ENCODE results near the gene PP2D1.

The PP2D1 gene

DNA sequence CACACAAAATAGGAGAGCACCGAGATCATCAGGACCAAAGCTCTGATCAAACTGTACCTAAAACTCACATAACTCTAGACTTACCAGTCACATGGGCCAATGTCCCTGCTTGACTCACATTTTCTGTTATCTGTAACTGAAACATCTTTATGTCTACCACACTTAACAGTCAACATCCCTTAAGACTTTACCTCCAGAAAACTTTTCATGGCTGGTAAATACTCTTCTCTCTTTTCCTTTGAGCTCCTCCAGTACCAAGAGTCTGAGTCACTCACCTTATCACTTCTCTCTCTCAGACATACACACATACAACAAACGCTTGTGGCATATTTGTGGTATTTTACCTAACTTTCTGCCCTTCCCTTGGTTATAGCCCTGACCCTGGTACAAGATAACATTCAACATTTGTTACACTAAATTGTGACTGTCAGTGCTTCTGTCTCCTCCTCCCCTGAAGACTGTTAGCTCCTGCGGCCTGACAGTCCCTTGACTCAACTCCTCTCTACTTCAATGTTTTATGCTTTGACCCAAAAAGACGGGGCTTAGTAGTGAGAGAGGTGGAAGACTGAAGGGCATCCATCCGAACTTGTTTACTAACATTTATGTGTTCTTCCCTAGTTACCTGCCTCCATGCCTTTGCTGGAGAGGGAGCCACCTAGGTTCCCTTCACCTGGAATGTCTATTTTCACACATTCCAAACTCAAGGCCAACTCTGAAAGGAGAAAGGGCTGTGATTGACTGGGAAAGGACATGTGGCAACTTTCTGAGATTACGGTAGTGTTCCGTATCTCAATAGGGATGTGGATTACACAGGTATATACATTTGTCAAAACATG is 74.4 kb downstream of the PP2D1 start:
- Histone ChIP-seq H3K27ac (ENCODE audit: poor library complexity, severe bottlenecking) (no peak overlapping the region), H3K9me3 (ENCODE audit: severe bottlenecking) (no peaks in the 10 kb centered on the region), H3K36me3 (ENCODE audit: low read depth) (no peaks in the 10 kb centered on the region), H3K27me3 (ENCODE audit: insufficient read depth, poor library complexity, severe bottlenecking) (no peaks in the 10 kb centered on the region), H3K4me3 (ENCODE audit: severe bottlenecking) (no peak overlapping the region), H3K4me1 (ENCODE audit: insufficient read depth, poor library complexity, severe bottlenecking) (no peaks in the 10 kb centered on the region)
- ATAC-seq (ENCODE audit: low read depth), result no peak
- DNase-seq (ENCODE audit: low spot score), result no peak
- TF ChIP-seq, protein P1, sequence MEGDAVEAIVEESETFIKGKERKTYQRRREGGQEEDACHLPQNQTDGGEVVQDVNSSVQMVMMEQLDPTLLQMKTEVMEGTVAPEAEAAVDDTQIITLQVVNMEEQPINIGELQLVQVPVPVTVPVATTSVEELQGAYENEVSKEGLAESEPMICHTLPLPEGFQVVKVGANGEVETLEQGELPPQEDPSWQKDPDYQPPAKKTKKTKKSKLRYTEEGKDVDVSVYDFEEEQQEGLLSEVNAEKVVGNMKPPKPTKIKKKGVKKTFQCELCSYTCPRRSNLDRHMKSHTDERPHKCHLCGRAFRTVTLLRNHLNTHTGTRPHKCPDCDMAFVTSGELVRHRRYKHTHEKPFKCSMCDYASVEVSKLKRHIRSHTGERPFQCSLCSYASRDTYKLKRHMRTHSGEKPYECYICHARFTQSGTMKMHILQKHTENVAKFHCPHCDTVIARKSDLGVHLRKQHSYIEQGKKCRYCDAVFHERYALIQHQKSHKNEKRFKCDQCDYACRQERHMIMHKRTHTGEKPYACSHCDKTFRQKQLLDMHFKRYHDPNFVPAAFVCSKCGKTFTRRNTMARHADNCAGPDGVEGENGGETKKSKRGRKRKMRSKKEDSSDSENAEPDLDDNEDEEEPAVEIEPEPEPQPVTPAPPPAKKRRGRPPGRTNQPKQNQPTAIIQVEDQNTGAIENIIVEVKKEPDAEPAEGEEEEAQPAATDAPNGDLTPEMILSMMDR (IDR thresholded peaks at IDR 0.05; ENCODE audit: poor library complexity, severe bottlenecking), result no peak
